G401.6 (cell line): ENCODE measurements around the gene IRX3.
"Not testable (repeated sequence)": the region's sequence is repeated elsewhere in the genome, so short reads cannot be mapped to it uniquely, and the experiment has no call there.

Source experiments
- FAIRE-seq: peaks from 2 replicates; lab custom pipeline; 2012; peaks lifted over from hg19 to GRCh38; lab: Jason Lieb, UNC

The IRX3 gene

GRCh38 chr16:54275956-54276355 lies 10.6 kb downstream of the IRX3 start:
- no peak for FAIRE-seq

GRCh38 chr16:54273566-54273965 lies 13.0 kb downstream of the IRX3 start:
- FAIRE-seq: no peak

- no peak for FAIRE-seq
These were observed 15.9 kb downstream of the IRX3 start for GRCh38 chr16:54270711-54271110.

- no peak for FAIRE-seq
These were observed 17.1 kb downstream of the IRX3 start for GRCh38 chr16:54269461-54269860.

- FAIRE-seq: no peak
These were observed 17.8 kb downstream of the IRX3 start for GRCh38 chr16:54268766-54269165.

GRCh38 chr16:54268340-54268739 lies 18.2 kb downstream of the IRX3 start:
- FAIRE-seq: no peak

- FAIRE-seq: no peak
These were observed 20.1 kb downstream of the IRX3 start for GRCh38 chr16:54266363-54266955.

- FAIRE-seq: no peak
These were observed 20.9 kb downstream of the IRX3 start for GRCh38 chr16:54265575-54266107.

GRCh38 chr16:54253118-54253517 lies 33.5 kb downstream of the IRX3 start:
- FAIRE-seq: no peak

GRCh38 chr16:54248863-54249710 lies 37.5 kb downstream of the IRX3 start:
- FAIRE-seq: no peak

- not testable (repeated sequence) for FAIRE-seq
These were observed 38.9 kb downstream of the IRX3 start for GRCh38 chr16:54247705-54248104.

- FAIRE-seq: no peak
These were observed 40.1 kb downstream of the IRX3 start for GRCh38 chr16:54246454-54246821.

- no peak for FAIRE-seq
These were observed 40.7 kb downstream of the IRX3 start for GRCh38 chr16:54245788-54246453.

GRCh38 chr16:54244061-54244886 lies 42.3 kb downstream of the IRX3 start:
- no peak for FAIRE-seq

- FAIRE-seq: no peak
These were observed 43.4 kb downstream of the IRX3 start for GRCh38 chr16:54243202-54243601.

GRCh38 chr16:54242199-54242598 lies 44.4 kb downstream of the IRX3 start:
- no peak for FAIRE-seq

GRCh38 chr16:54241525-54241924 lies 45.1 kb downstream of the IRX3 start:
- no peak for FAIRE-seq

GRCh38 chr16:54240271-54241129 lies 46.1 kb downstream of the IRX3 start:
- FAIRE-seq: no peak

- no peak for FAIRE-seq
These were observed 47.1 kb downstream of the IRX3 start for GRCh38 chr16:54239456-54239855.

- FAIRE-seq: no peak
These were observed 49.8 kb downstream of the IRX3 start for GRCh38 chr16:54236773-54237172.

- FAIRE-seq: no peak
These were observed 53.0 kb downstream of the IRX3 start for GRCh38 chr16:54233615-54234014.
